ENCODE data around the gene RIBC2. TPM values are rescaled to one million over a fixed set of nuclear protein-coding genes. Genes with fewer than 3 reads are reported as not detected.

The RIBC2 gene
- total RNA-seq, 4 donors from 2014 or later: not detected

GRCh38 chr22:45425531-45426265 is 12.2 kb downstream of the RIBC2 start:
- TF ChIP-seq, protein P1, sequence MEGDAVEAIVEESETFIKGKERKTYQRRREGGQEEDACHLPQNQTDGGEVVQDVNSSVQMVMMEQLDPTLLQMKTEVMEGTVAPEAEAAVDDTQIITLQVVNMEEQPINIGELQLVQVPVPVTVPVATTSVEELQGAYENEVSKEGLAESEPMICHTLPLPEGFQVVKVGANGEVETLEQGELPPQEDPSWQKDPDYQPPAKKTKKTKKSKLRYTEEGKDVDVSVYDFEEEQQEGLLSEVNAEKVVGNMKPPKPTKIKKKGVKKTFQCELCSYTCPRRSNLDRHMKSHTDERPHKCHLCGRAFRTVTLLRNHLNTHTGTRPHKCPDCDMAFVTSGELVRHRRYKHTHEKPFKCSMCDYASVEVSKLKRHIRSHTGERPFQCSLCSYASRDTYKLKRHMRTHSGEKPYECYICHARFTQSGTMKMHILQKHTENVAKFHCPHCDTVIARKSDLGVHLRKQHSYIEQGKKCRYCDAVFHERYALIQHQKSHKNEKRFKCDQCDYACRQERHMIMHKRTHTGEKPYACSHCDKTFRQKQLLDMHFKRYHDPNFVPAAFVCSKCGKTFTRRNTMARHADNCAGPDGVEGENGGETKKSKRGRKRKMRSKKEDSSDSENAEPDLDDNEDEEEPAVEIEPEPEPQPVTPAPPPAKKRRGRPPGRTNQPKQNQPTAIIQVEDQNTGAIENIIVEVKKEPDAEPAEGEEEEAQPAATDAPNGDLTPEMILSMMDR (IDR thresholded peaks at IDR 0.05; ENCODE audit: low read depth): no peak

DNA sequence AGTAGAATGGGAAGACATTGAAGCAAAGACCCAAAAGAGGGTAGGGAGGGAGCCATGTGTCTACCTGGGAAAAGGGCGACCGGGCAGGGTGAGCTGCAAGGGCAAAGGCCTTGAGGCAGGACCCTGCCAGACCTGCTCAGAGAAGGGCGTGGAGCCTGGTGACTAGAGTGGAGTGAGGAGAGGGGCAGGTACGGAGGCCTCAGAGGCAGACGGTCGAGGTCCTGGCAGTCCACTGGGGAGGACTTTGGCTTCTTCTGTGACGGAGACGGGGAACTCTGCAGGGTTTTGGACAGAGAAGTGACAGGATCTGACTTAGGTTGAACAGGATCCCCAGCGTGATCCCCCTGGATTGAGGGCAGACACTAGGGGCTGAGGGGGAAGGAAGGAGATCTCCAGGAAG is 12.9 kb downstream of the RIBC2 start:
- TF ChIP-seq, protein P1 (IDR thresholded peaks at IDR 0.05; ENCODE audit: low read depth): no peak

GRCh38 chr22:45427114-45427513 is 13.6 kb downstream of the RIBC2 start:
- TF ChIP-seq, protein P1 (IDR thresholded peaks at IDR 0.05; ENCODE audit: low read depth): no peak

DNA sequence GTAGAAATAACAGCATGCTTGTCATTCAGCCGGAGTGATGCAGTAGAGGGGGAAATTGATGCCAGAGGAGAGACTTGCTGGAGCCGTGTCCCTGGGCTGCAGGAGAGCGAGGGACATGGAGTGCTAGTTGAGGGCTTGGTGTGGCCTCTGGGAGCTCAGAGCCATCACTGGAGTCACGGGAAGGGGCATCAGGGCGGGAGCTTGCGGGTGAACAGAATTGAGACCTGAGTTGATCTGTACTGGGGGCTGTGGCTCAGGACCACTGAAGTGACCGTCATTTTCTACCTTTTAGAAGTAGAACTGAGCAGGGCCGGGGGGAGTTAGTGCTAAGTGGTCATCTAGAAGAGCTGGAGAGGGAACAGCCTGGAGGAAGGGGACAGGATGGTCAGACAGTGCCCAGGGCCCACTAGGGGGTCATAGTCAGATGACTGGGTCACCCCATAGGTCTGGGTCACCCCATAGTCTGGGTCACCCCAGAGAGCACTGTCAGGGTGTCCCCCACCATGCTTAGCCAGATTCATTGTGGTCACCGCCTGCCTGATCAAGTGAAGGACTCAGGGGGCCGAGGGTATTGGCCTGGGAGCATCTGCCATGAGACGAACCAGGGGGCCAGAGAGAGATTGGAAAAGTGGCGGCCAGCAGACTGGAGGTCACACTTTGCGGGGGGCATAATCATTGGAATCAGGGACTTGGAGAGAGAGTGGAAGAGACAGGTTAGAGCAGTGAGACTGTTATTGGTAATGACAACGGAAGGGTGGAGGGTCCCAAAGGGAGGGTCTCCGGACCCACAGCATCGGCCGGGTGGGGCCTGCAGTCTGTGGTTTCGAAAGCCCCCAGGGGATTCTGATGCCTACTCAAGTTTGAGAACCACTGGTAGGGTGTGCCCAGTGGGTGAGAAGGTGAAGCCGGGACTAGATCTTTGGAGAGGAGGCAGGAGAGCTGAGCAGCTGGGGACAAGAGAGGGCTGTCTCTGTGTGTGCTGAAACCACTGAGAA is 15.2 kb downstream of the RIBC2 start:
- TF ChIP-seq, protein P1 (IDR thresholded peaks at IDR 0.05; ENCODE audit: low read depth): no peak

DNA sequence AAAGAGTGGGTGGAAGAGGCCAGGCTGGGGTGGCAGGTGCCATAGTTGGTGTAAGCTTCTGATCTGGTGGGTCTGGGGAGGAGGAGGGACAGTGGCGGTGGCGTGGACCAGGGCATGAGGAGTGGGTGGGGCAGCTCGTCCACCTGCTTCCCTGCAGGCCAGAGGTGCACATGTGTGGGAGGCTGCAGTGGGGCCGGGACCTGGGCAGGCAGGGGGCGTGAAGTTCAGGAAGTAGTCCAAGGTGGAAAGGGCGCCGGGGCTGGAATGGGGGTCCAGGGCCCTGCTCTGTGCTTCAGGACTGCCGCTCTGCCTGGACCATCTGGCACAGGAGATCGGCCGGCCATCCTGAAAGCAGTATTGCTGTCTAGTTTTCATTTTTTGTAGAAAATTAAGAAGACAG is 15.9 kb downstream of the RIBC2 start:
- TF ChIP-seq, protein P1 (IDR thresholded peaks at IDR 0.05; ENCODE audit: low read depth): no peak

DNA sequence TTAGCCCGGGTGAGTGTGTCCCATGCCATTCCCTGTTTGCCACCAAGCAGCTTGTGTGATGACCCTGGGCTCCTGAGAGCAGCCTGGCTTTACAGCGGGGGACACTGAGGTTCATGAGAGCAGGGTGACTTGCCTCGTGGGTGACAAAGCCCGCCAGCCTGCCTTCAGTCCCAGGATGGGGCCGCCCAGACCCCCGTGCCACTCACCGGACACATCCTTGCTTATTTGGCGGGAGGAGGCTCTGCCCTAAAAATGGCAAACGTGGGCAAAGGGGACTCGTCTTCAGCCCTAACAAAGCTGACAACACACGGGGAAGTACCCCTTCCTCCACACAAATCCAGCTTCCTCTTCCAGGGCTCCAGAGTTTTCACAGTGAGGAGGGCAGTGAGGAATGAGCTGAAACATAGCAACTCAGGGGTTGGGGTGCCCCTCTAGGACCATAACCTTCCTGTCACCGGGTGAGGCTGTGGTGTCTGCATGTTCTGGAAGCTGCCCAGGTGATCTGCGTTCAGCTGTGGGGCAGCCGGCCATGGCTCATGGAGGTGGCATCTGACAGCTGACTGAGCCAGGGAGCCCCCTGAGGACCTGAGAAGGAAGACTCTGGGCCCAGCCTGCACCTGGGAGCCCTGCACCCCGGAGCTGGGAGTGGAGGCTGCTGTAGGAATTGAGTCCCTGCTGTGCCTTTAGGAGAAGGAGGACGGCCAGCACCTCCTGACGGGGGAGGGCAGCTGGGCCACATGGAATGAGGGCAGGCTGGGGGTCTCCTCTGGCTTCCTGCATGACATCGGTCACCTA is 16.7 kb downstream of the RIBC2 start:
- TF ChIP-seq, protein P1 (IDR thresholded peaks at IDR 0.05; ENCODE audit: low read depth): no peak

Measured in subcutaneous adipose tissue (tissue), 4 donors.